GM19025 (cell line): ENCODE data around the gene ARID5B.

Experiments used
- ATAC-seq: cut with Tn5 transposase; IDR thresholded peaks from one replicate; pipeline ENCODE4 v1.9.1; 2021; ENCODE audit warnings: mild to moderate bottlenecking, low read depth, moderate library complexity; ENCODE audit not compliant: unreplicated experiment

The ARID5B gene

GRCh38 chr10:61904733-61905725, 3.5 kb downstream of the ARID5B start:
- peak; percentile 34 for ATAC-seq

- ATAC-seq, result no peak
Observed at GRCh38 chr10:61905837-61906561, 4.5 kb downstream of the ARID5B start.

- no peak for ATAC-seq
Observed at GRCh38 chr10:61906562-61906901, 5.0 kb downstream of the ARID5B start.

- no peak for ATAC-seq
Observed at GRCh38 chr10:61907011-61907410, 5.5 kb downstream of the ARID5B start.

GRCh38 chr10:61907587-61907986, 6.1 kb downstream of the ARID5B start:
- ATAC-seq, result no peak

- no peak for ATAC-seq
Observed at GRCh38 chr10:61910226-61910805, 8.8 kb downstream of the ARID5B start.

- no peak for ATAC-seq
Observed at GRCh38 chr10:61910894-61911293, 9.4 kb downstream of the ARID5B start.

GRCh38 chr10:61911425-61911824, 9.9 kb downstream of the ARID5B start:
- no peak for ATAC-seq

GRCh38 chr10:61912981-61913380, 11.5 kb downstream of the ARID5B start:
- no peak for ATAC-seq

- no peak for ATAC-seq
Observed at GRCh38 chr10:61918140-61918539, 16.6 kb downstream of the ARID5B start.

GRCh38 chr10:61918989-61919388, 17.5 kb downstream of the ARID5B start:
- ATAC-seq, result no peak

- no peak for ATAC-seq
Observed at GRCh38 chr10:61919646-61920215, 18.2 kb downstream of the ARID5B start.

GRCh38 chr10:61921143-61921542, 19.6 kb downstream of the ARID5B start:
- no peak for ATAC-seq

GRCh38 chr10:61923210-61923949, 21.9 kb downstream of the ARID5B start:
- ATAC-seq, result no peak

- ATAC-seq, result no peak
Observed at GRCh38 chr10:61923950-61924274, 22.4 kb downstream of the ARID5B start.

GRCh38 chr10:61929555-61929954, 28.1 kb downstream of the ARID5B start:
- ATAC-seq, result no peak

GRCh38 chr10:61931620-61932332, 30.3 kb downstream of the ARID5B start:
- ATAC-seq, result no peak

- ATAC-seq, result no peak
Observed at GRCh38 chr10:61933859-61934555, 32.5 kb downstream of the ARID5B start.

- ATAC-seq, result no peak
Observed at GRCh38 chr10:61935077-61935476, 33.6 kb downstream of the ARID5B start.
